SK-N-SH (cell line): ENCODE results near the gene HSD17B1. TPM values are rescaled to one million over a fixed set of nuclear protein-coding genes. Genes with fewer than 3 reads are reported as not detected.

Source experiments
- CTCF ChIA-PET: fragments of 300-600, 350-600 bp; formaldehyde crosslinking; extraction: SDS; loops from one replicate; lab custom pipeline; 2021; lab: Yijun Ruan, JAX
- POLR2A ChIA-PET: fragments of 350-600 bp; sonication (Branson Sonifier 250); formaldehyde crosslinking; extraction: SDS; loops from one replicate; lab custom pipeline; 2020; ENCODE audit warnings: antibody characterized with exemption, inconsistent platforms; lab: Yijun Ruan, JAX
- DNase-seq: peaks from one replicate; pipeline ENCODE4 v3.0.0; 2012
- H2AFZ ChIP-seq: fragments of 200-600 bp; sonication (generic); 2 replicates; pipeline ENCODE4 v1.8.1; 2016; ENCODE audit warnings: antibody characterized with exemption, mild to moderate bottlenecking, low read depth
- H3F3A ChIP-seq: fragments of 200-600 bp; sonication (generic); replicated peaks from 2 replicates; pipeline ENCODE3; 2016; ENCODE audit warnings: antibody characterized with exemption, mild to moderate bottlenecking; ENCODE audit not compliant: insufficient read depth
- H3K27ac ChIP-seq, 2 experiments: fragments of 200-500 bp in 1 of 2; fragments of 200-600 bp in 1 of 2; sonication (Bioruptor generic) in 1 of 2; sonication (generic), shearing (Covaris generic) in 1 of 2; 2 replicates each; pipeline versions ENCODE4 v1.5.1 to v1.6.1; 2014 to 2016; ENCODE audit warnings: low read depth in 2 of 2, inconsistent platforms in 1 of 2, low read length in 1 of 2, mild to moderate bottlenecking in 1 of 2, mixed read lengths in 1 of 2
- H3K27me3 ChIP-seq: fragments of 200-600 bp; sonication (generic), shearing (Covaris generic); 2 replicates; pipeline ENCODE4 v1.6.1; 2016; ENCODE audit warnings: mixed run types; ENCODE audit not compliant: insufficient read depth
- H3K36me3 ChIP-seq, 2 experiments: fragments of 200-500 bp in 1 of 2; fragments of 200-600 bp in 1 of 2; sonication (Bioruptor generic) in 1 of 2; sonication (generic) in 1 of 2; replicated peaks in 1 of 2; 2 replicates each; pipeline versions ENCODE3 to v1.5.1; 2014 to 2016; ENCODE audit warnings: low read length in 1 of 2, mild to moderate bottlenecking in 1 of 2; ENCODE audit not compliant: insufficient read depth in 2 of 2, control insufficient read depth in 1 of 2
- H3K4me1 ChIP-seq, 2 experiments: fragments of 200-500 bp in 1 of 2; fragments of 200-600 bp in 1 of 2; sonication (Bioruptor generic) in 1 of 2; sonication (generic), shearing (Covaris generic) in 1 of 2; 2 replicates each; pipeline versions ENCODE4 v1.5.1 to v1.6.1; 2014 to 2016; ENCODE audit warnings: low read depth in 1 of 2, low read length in 1 of 2, mixed run types in 1 of 2; ENCODE audit not compliant: insufficient read depth in 2 of 2, control insufficient read depth in 1 of 2
- H3K4me2 ChIP-seq: fragments of 200-600 bp; sonication (generic), shearing (Covaris generic); 2 replicates; pipeline ENCODE4 v1.6.1; 2017; ENCODE audit warnings: mixed run types
- H3K4me3 ChIP-seq, 2 experiments: fragments of 200-500 bp in 1 of 2; fragments of 200-600 bp in 1 of 2; sonication (Bioruptor generic) in 1 of 2; sonication (generic), shearing (Covaris generic) in 1 of 2; 2 replicates each; pipeline versions ENCODE4 v1.5.1 to v1.8.1; 2014 to 2016; ENCODE audit warnings: low read depth in 2 of 2, inconsistent platforms in 1 of 2, low read length in 1 of 2, mild to moderate bottlenecking in 1 of 2, mixed read lengths in 1 of 2, moderate library complexity in 1 of 2
- H3K79me2 ChIP-seq: fragments of 200-600 bp; sonication (generic); 2 replicates; pipeline ENCODE4 v1.8.1; 2017; ENCODE audit warnings: mild to moderate bottlenecking; ENCODE audit not compliant: insufficient read depth
- H3K9ac ChIP-seq: fragments of 200-600 bp; sonication (generic); 2 replicates; pipeline ENCODE4 v1.6.1; 2017; ENCODE audit warnings: mixed run types
- H3K9me2 ChIP-seq: fragments of 200-600 bp; sonication (generic); 2 replicates; pipeline ENCODE4 v1.6.1; 2017; ENCODE audit warnings: mixed run types
- H3K9me3 ChIP-seq: fragments of 200-600 bp; sonication (generic); 2 replicates; pipeline ENCODE4 v1.6.1; 2017; ENCODE audit warnings: mixed run types, mild to moderate bottlenecking, moderate library complexity
- H4K20me1 ChIP-seq: fragments of 200-600 bp; sonication (generic); 2 replicates; pipeline ENCODE4 v1.6.1; 2017; ENCODE audit warnings: mild to moderate bottlenecking, mixed run types; ENCODE audit not compliant: insufficient read depth
- CHD2 ChIP-seq: fragments of 150-350 bp; IDR thresholded peaks from 2 replicates; pipeline ENCODE4 v1.6.1; 2018; ENCODE audit warnings: low read length; ENCODE audit not compliant: partially characterized antibody
- EP300 ChIP-seq, 2 experiments: IDR thresholded peaks; 2 replicates each; pipeline versions ENCODE4 v1.4.0 to v1.6.1; 2012; ENCODE audit warnings: borderline replicate concordance in 1 of 2, low read depth in 1 of 2, low read length in 1 of 2
- EZH2phosphoT487 ChIP-seq: fragments of 200-600 bp; sonication (generic); IDR thresholded peaks from 2 replicates; pipeline ENCODE4 v1.6.1; 2017; ENCODE audit warnings: low read depth, mixed run types, mild to moderate bottlenecking, antibody characterized with exemption, moderate library complexity, borderline replicate concordance
- FOSL2 ChIP-seq: IDR thresholded peaks from 2 replicates; pipeline ENCODE4 v1.4.0; 2012; ENCODE audit warnings: low read depth, mild to moderate bottlenecking, moderate library complexity, borderline replicate concordance
- MXI1 ChIP-seq: IDR thresholded peaks from 2 replicates; pipeline ENCODE4 v1.6.1; 2012; ENCODE audit warnings: mild to moderate bottlenecking, low read depth, low read length, improper control_type of control experiment
- SIN3A ChIP-seq: IDR thresholded peaks from 2 replicates; pipeline ENCODE4 v1.6.1; 2012; ENCODE audit warnings: low read depth, mild to moderate bottlenecking, low read length, moderate library complexity, borderline replicate concordance
- TAF1 ChIP-seq: IDR thresholded peaks from 2 replicates; pipeline ENCODE4 v1.6.1; 2012; ENCODE audit warnings: low read depth, mild to moderate bottlenecking, low read length, moderate library complexity, borderline replicate concordance
- WGBS: methylation state at CpG from one replicate; pipeline ENCODE4 v1.1.6; 2017; ENCODE audit warnings: low lambda C conversion rate; 5-methylcytosine and 5-hydroxymethylcytosine counted together
- polyA plus RNA-seq, 3 experiments: library from polyadenylated mRNA; depleted of rRNA; stranded (reverse); fragments of >200 nt; gene quantifications; 2 replicates each; pipeline ENCODE4 v1.2.3, GENCODE V29; 2012
- TF ChIP-seq, protein P1 (sequence below): IDR thresholded peaks from 2 replicates; pipeline ENCODE4 v1.4.0; 2012; ENCODE audit warnings: low read depth

HSD17B1 gene
- polyA plus RNA-seq, 1 of the 3 experiments (the other 2 are of a cell fraction), result 1.3 TPM

GRCh38 chr17:42536372-42537155 is 16.2 kb upstream of the HSD17B1 start:
- ChIA-PET POLR2A (interaction anchor here (1.0 to 3.6 kb wide), 6 partner anchors 9 to 237 kb away, joined by 3 to 17 read pairs (median 3); partner anchors contain the start of genes PLEKHH3 and VPS25), CTCF (interaction anchor here (0.6 to 2.4 kb wide), 6 partner anchors 10 to 462 kb away, joined by 3 to 18 read pairs (median 4); partner anchors contain the start of gene RPL27)
- peaks cover 22% of the 10 kb centered on the region for H3K79me2 ChIP-seq
- peaks cover 11 to 12% of the 10 kb centered on the region in 2 experiments for H3K36me3 ChIP-seq
- no peaks in the 10 kb centered on the region for H3K27me3 ChIP-seq
- no peaks in the 10 kb centered on the region for H3K9me3 ChIP-seq
- peak overlapping the region; percentile 70 for H3K9ac ChIP-seq
- peaks cover 22% of the 10 kb centered on the region for H3F3A ChIP-seq
- 0 out of 2 replicates have a peak, but pooled peaks cover 4% of the 10 kb centered on the region for H4K20me1 ChIP-seq
- H3K4me3 ChIP-seq, result peak overlapping the region; percentile 70 to 82
- H2AFZ ChIP-seq, result no peak overlapping the region
- peak; percentile 92 for DNase-seq
- H3K4me2 ChIP-seq, result peak overlapping the region; percentile 100
- H3K27ac ChIP-seq, result peak overlapping the region; percentile 50 to 86; a peak in 3 of 4 replicates
- no peaks in the 10 kb centered on the region for H3K9me2 ChIP-seq
- H3K4me1 ChIP-seq, result peaks cover 4 to 18% of the 10 kb centered on the region in 2 experiments; a peak in 3 of 4 replicates
- 4% methylated on average over 13 of the region's 65 CpGs for WGBS
- TF ChIP-seq MXI1, result peak; percentile 68; the same call in 1 of the 2 replicates
- 0 out of 2 replicates have a peak, but pooled peaks have one; percentile 60 for TF ChIP-seq SIN3A
- TF ChIP-seq, protein P1, sequence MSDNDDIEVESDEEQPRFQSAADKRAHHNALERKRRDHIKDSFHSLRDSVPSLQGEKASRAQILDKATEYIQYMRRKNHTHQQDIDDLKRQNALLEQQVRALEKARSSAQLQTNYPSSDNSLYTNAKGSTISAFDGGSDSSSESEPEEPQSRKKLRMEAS, result peak; percentile 62
- peak; percentile 76 for TF ChIP-seq CHD2
- no peak for TF ChIP-seq FOSL2
- 0 out of 4 replicates have a peak, but pooled peaks of 1 of the 2 experiments have one; percentile 3 for TF ChIP-seq EP300 (IDR thresholded peaks at IDR 0.05; ENCODE audit: borderline replicate concordance in 1 of 2, low read depth in 1 of 2, low read length in 1 of 2)
- no peak for TF ChIP-seq EZH2phosphoT487

GRCh38 chr17:42537156-42537805 is 15.4 kb upstream of the HSD17B1 start:
- WGBS, result 97% methylated on average over 21 of the region's 31 CpGs
- no peak for TF ChIP-seq TAF1
- no peak for TF ChIP-seq CHD2
- Histone ChIP-seq H3K4me2 (peak overlapping the region; percentile 100), H3K4me3 (peak overlapping the region; percentile 70 to 82), H4K20me1 (0 out of 2 replicates have a peak, but pooled peaks cover 4% of the 10 kb centered on the region), H3K27me3 (no peaks in the 10 kb centered on the region), H3K9me2 (no peaks in the 10 kb centered on the region), H3K9ac (peak overlapping the region; percentile 70), H3F3A (peaks cover 19% of the 10 kb centered on the region), H3K79me2 (peaks cover 22% of the 10 kb centered on the region), H3K27ac (peak overlapping the region; percentile 50 to 86; a peak in 3 of 4 replicates), H3K9me3 (no peaks in the 10 kb centered on the region), H3K36me3 (peaks cover 12% of the 10 kb centered on the region in 2 experiments), H3K4me1 (peaks cover 4 to 16% of the 10 kb centered on the region in 2 experiments; a peak in 3 of 4 replicates), H2AFZ (no peak overlapping the region)
- POLR2A ChIA-PET, result interaction anchor here (1.0 to 3.6 kb wide), 5 partner anchors 10 to 236 kb away, joined by 3 to 17 read pairs (median 3); partner anchors contain the start of genes PLEKHH3 and VPS25
- CTCF ChIA-PET, result interaction anchor here (0.6 to 2.4 kb wide), 4 partner anchors 9 to 461 kb away, joined by 3 to 18 read pairs (median 4); partner anchors contain the start of gene RPL27
- DNase-seq, result no peak
